ENCODE measurements around the gene GALNT16. TPM values are rescaled to one million over a fixed set of nuclear protein-coding genes. Genes with fewer than 3 reads are reported as not detected.

The GALNT16 gene
- total RNA-seq, 4 donors from 2014 or later = 3.7 to 16.2 (median 6.7) TPM

- H3K27ac ChIP-seq = no peak overlapping the region
- H3K4me3 ChIP-seq = peak overlapping the region in 1 of 2 donors; percentile 68
- H3K27me3 ChIP-seq = no peaks in the 10 kb centered on the region
- TF ChIP-seq POLR2AphosphoS5 (IDR thresholded peaks at IDR 0.05) (no peak), POLR2A (IDR thresholded peaks at IDR 0.05) (no peak), CTCF (IDR thresholded peaks at IDR 0.05) (no peak), EP300 (IDR thresholded peaks at IDR 0.05) (no peak)
- peaks cover 18 to 60% (median 24%) of the 10 kb centered on the region in 3 donors for H3K4me1 ChIP-seq
- ATAC-seq = no peak
- peaks cover 0 to 13% of the 10 kb centered on the region in 2 donors for H3K36me3 ChIP-seq
- WGBS, 2 donors (ENCODE audit: low coverage in 1 of 2) = 53 to 92% methylated on average over 2 to 6 of the region's 6 CpGs
- H3K9me3 ChIP-seq = no peaks in the 10 kb centered on the region
Measured at GRCh38 chr14:69400154-69400553, 140.2 kb downstream of the GALNT16 start.

GRCh38 chr14:69401841-69402240 lies 141.9 kb downstream of the GALNT16 start:
- Histone ChIP-seq H3K36me3 (no peaks in the 10 kb centered on the region), H3K9me3 (no peaks in the 10 kb centered on the region), H3K27ac (no peak overlapping the region), H3K4me1 (peaks cover 16 to 44% (median 23%) of the 10 kb centered on the region in 3 donors), H3K4me3 (no peak overlapping the region), H3K27me3 (no peaks in the 10 kb centered on the region)
- TF ChIP-seq CTCF (IDR thresholded peaks at IDR 0.05) (no peak), POLR2AphosphoS5 (IDR thresholded peaks at IDR 0.05) (no peak), POLR2A (IDR thresholded peaks at IDR 0.05) (no peak), EP300 (IDR thresholded peaks at IDR 0.05) (no peak)
- ATAC-seq = no peak
- 20 to 27% methylated on average over 2 of the region's 2 CpGs for WGBS, 2 donors (ENCODE audit: low coverage in 1 of 2)

GRCh38 chr14:69404478-69404877 lies 144.5 kb downstream of the GALNT16 start:
- Histone ChIP-seq H3K36me3 (no peaks in the 10 kb centered on the region), H3K4me1 (peaks cover 12 to 30% (median 17%) of the 10 kb centered on the region in 3 donors), H3K27ac (no peak overlapping the region), H3K9me3 (no peaks in the 10 kb centered on the region), H3K4me3 (no peak overlapping the region), H3K27me3 (no peaks in the 10 kb centered on the region)
- ATAC-seq = no peak
- WGBS, 2 donors (ENCODE audit: low coverage in 1 of 2) = 79 to 92% methylated on average over 2 to 3 of the region's 3 CpGs
- TF ChIP-seq POLR2A (IDR thresholded peaks at IDR 0.05) (no peak), POLR2AphosphoS5 (IDR thresholded peaks at IDR 0.05) (no peak), CTCF (IDR thresholded peaks at IDR 0.05) (no peak), EP300 (IDR thresholded peaks at IDR 0.05) (no peak)

- H3K27me3 ChIP-seq = no peaks in the 10 kb centered on the region
- 78 to 93% methylated on average over 4 of the region's 5 CpGs for WGBS, 2 donors (ENCODE audit: low coverage in 1 of 2)
- H3K9me3 ChIP-seq = no peaks in the 10 kb centered on the region
- H3K4me1 ChIP-seq = peaks cover 8 to 26% (median 13%) of the 10 kb centered on the region in 3 donors
- no peak for ATAC-seq
- no peak overlapping the region for H3K27ac ChIP-seq
- H3K4me3 ChIP-seq = no peak overlapping the region
- H3K36me3 ChIP-seq = no peaks in the 10 kb centered on the region
- no peak for TF ChIP-seq POLR2AphosphoS5 (IDR thresholded peaks at IDR 0.05)
Measured at GRCh38 chr14:69404883-69405282, 144.9 kb downstream of the GALNT16 start.

- Histone ChIP-seq H3K4me1 (peaks cover 2 to 21% (median 4%) of the 10 kb centered on the region in 3 donors), H3K36me3 (no peaks in the 10 kb centered on the region), H3K27me3 (no peaks in the 10 kb centered on the region), H3K27ac (no peak overlapping the region), H3K4me3 (no peak overlapping the region), H3K9me3 (no peaks in the 10 kb centered on the region)
- ATAC-seq = no peak
- TF ChIP-seq EP300 (IDR thresholded peaks at IDR 0.05) = no peak
- no peak for TF ChIP-seq CTCF (IDR thresholded peaks at IDR 0.05)
- no peak for TF ChIP-seq POLR2AphosphoS5 (IDR thresholded peaks at IDR 0.05)
- no peak for TF ChIP-seq POLR2A (IDR thresholded peaks at IDR 0.05)
Measured at GRCh38 chr14:69405762-69406161, 145.8 kb downstream of the GALNT16 start.

Other genes starting within 250 kb of the GALNT16 start
- 10 to 100 TPM; 31.0 to 63.6 (median 36.9) TPM for gene DCAF5, start 107.0 kb upstream of the GALNT16 start, total RNA-seq
- 10 to 100 TPM; 16.7 to 37.1 (median 25.8) TPM for gene EXD2, start 68.7 kb upstream of the GALNT16 start, total RNA-seq
- 10 to 100 TPM; 70.2 to 89.8 (median 86.2) TPM for gene ERH, start 138.1 kb downstream of the GALNT16 start, total RNA-seq
- 10 to 100 TPM; 41.5 to 47.9 (median 45.4) TPM for gene SLC39A9, start 138.5 kb downstream of the GALNT16 start, total RNA-seq
- gene PLEKHD1, start 224.6 kb downstream of the GALNT16 start, total RNA-seq = under 1 TPM in 2 of 4 donors, not detected in 2; 0.08 to 0.16 TPM